Fibroblast of pulmonary artery (primary cell): ENCODE data around the gene MTNR1B.

ENCODE experiments used
- DNase-seq: peaks from one replicate; pipeline ENCODE4 v3.0.0-alpha.2; 2010; ENCODE audit warnings: low read depth
- H3K4me3 ChIP-seq: replicated peaks from 2 replicates; pipeline ENCODE4 v1.5.1; 2011; ENCODE audit warnings: low read depth, mild to moderate bottlenecking, control low read depth, low read length, moderate library complexity
- CTCF ChIP-seq: IDR thresholded peaks from 2 replicates; pipeline ENCODE4 v1.5.1; 2011; ENCODE audit warnings: mild to moderate bottlenecking, control low read depth, low read length, inconsistent platforms; ENCODE audit errors: missing control alignments

Gene MTNR1B

GRCh38 chr11:92975285-92975684 lies 5.8 kb downstream of the MTNR1B start:
- no peak overlapping the region for H3K4me3 ChIP-seq
- TF ChIP-seq CTCF, result no peak

GRCh38 chr11:92976681-92977080 lies 7.2 kb downstream of the MTNR1B start:
- no peak for TF ChIP-seq CTCF
- DNase-seq, result no peak
- H3K4me3 ChIP-seq, result no peak overlapping the region

More at GRCh38 chr11:92975285-92975684, 5.8 kb downstream of the MTNR1B start:
- no peak for DNase-seq

- H3K4me3 ChIP-seq, result no peak overlapping the region
- no peak for DNase-seq
- TF ChIP-seq CTCF, result no peak
Observed at GRCh38 chr11:92977401-92977800, 8.0 kb downstream of the MTNR1B start.

GRCh38 chr11:92978271-92979111 lies 9.0 kb downstream of the MTNR1B start:
- no peak for TF ChIP-seq CTCF
- no peak for DNase-seq
- no peak overlapping the region for H3K4me3 ChIP-seq

GRCh38 chr11:92979176-92979575 lies 9.7 kb downstream of the MTNR1B start:
- TF ChIP-seq CTCF, result no peak
- H3K4me3 ChIP-seq, result no peak overlapping the region
- DNase-seq, result peak; percentile 6

- no peak for DNase-seq
- no peak overlapping the region for H3K4me3 ChIP-seq
- TF ChIP-seq CTCF, result no peak
Observed at GRCh38 chr11:92980312-92980711, 10.9 kb downstream of the MTNR1B start.
